GM04503 (cell line): Measurements from ENCODE around the gene GRID1.
"Not testable (repeated sequence)": the region's sequence is repeated elsewhere in the genome, so short reads cannot be mapped to it uniquely, and the experiment has no call there.

ENCODE experiments used
- DNase-seq: peaks from one replicate; pipeline ENCODE4 v3.0.0-alpha.2; 2012; ENCODE audit warnings: low read depth

The GRID1 gene

GRCh38 chr10:86251426-86251825 is 115.2 kb downstream of the GRID1 start:
- DNase-seq, result no peak

GRCh38 chr10:86250399-86250798 is 116.2 kb downstream of the GRID1 start:
- DNase-seq, result no peak

GRCh38 chr10:86249794-86250193 is 116.8 kb downstream of the GRID1 start:
- no peak for DNase-seq

GRCh38 chr10:86248062-86248461 is 118.5 kb downstream of the GRID1 start:
- DNase-seq, result no peak

GRCh38 chr10:86247588-86247987 is 119.0 kb downstream of the GRID1 start:
- DNase-seq, result no peak

- DNase-seq, result no peak
These were observed 119.5 kb downstream of the GRID1 start for GRCh38 chr10:86247073-86247472.

GRCh38 chr10:86246279-86246940 is 120.2 kb downstream of the GRID1 start:
- no peak for DNase-seq

- DNase-seq, result no peak
These were observed 121.6 kb downstream of the GRID1 start for GRCh38 chr10:86245015-86245394.

- DNase-seq, result no peak
These were observed 122.1 kb downstream of the GRID1 start for GRCh38 chr10:86244297-86245014.

- no peak for DNase-seq
These were observed 122.9 kb downstream of the GRID1 start for GRCh38 chr10:86243651-86244155.

GRCh38 chr10:86242761-86243160 is 123.8 kb downstream of the GRID1 start:
- DNase-seq, result no peak

GRCh38 chr10:86238089-86238488 is 128.5 kb downstream of the GRID1 start:
- DNase-seq, result not testable (repeated sequence)

- no peak for DNase-seq
These were observed 131.9 kb downstream of the GRID1 start for GRCh38 chr10:86234541-86235270.

- DNase-seq, result no peak
These were observed 132.5 kb downstream of the GRID1 start for GRCh38 chr10:86234107-86234506.

GRCh38 chr10:86233131-86233530 is 133.5 kb downstream of the GRID1 start:
- no peak for DNase-seq

- no peak for DNase-seq
These were observed 134.0 kb downstream of the GRID1 start for GRCh38 chr10:86232644-86233043.

GRCh38 chr10:86231796-86232560 is 134.6 kb downstream of the GRID1 start:
- no peak for DNase-seq

- DNase-seq, result no peak
These were observed 135.9 kb downstream of the GRID1 start for GRCh38 chr10:86230557-86231180.

- no peak for DNase-seq
These were observed 136.6 kb downstream of the GRID1 start for GRCh38 chr10:86229811-86230556.

- no peak for DNase-seq
These were observed 137.2 kb downstream of the GRID1 start for GRCh38 chr10:86229376-86229775.
